Skeletal muscle tissue (tissue), 4 donors: ENCODE measurements around the gene FGF4. TPM values are rescaled to one million over a fixed set of nuclear protein-coding genes. Genes with fewer than 3 reads are reported as not detected.

Experiments used
- H3K27ac ChIP-seq: one replicate; pipeline ENCODE4 v1.7.0; 2013; ENCODE audit warnings: mild to moderate bottlenecking, low read depth, low read length, inconsistent platforms
- H3K27me3 ChIP-seq, 3 donors: one replicate each; pipeline ENCODE4 v1.7.0; 2013; ENCODE audit warnings: low read length in 3 of 3; ENCODE audit not compliant: control insufficient read depth in 3 of 3, insufficient read depth in 3 of 3
- H3K36me3 ChIP-seq, 3 donors: one replicate each; pipeline ENCODE4 v1.7.0; 2013; ENCODE audit warnings: low read length in 3 of 3; ENCODE audit not compliant: control insufficient read depth in 3 of 3, insufficient read depth in 3 of 3
- H3K4me1 ChIP-seq, 3 donors: one replicate each; pipeline ENCODE4 v1.7.0; 2013; ENCODE audit warnings: low read length in 3 of 3, mild to moderate bottlenecking in 3 of 3; ENCODE audit not compliant: control insufficient read depth in 3 of 3, insufficient read depth in 3 of 3
- H3K4me3 ChIP-seq, 3 donors: one replicate each; pipeline ENCODE4 v1.7.0; 2013; ENCODE audit warnings: low read length in 3 of 3
- H3K9ac ChIP-seq, 3 donors: one replicate each; pipeline ENCODE4 v1.7.0; 2013; ENCODE audit warnings: low read length in 3 of 3, mild to moderate bottlenecking in 3 of 3, moderate library complexity in 2 of 3, low read depth in 1 of 3
- H3K9me3 ChIP-seq, 3 donors: one replicate each; pipeline ENCODE4 v1.7.0; 2013; ENCODE audit warnings: low read length in 3 of 3; ENCODE audit not compliant: control insufficient read depth in 3 of 3
- total RNA-seq: library from RNA; depleted of rRNA; stranded (reverse); fragments of >200 nt; gene quantifications from one replicate; pipeline ENCODE4 v1.2.3, GENCODE V29; 2014
- donor health status: Osteomylitis.

FGF4 gene, protein sequence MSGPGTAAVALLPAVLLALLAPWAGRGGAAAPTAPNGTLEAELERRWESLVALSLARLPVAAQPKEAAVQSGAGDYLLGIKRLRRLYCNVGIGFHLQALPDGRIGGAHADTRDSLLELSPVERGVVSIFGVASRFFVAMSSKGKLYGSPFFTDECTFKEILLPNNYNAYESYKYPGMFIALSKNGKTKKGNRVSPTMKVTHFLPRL
- 1.6 TPM for total RNA-seq

DNA sequence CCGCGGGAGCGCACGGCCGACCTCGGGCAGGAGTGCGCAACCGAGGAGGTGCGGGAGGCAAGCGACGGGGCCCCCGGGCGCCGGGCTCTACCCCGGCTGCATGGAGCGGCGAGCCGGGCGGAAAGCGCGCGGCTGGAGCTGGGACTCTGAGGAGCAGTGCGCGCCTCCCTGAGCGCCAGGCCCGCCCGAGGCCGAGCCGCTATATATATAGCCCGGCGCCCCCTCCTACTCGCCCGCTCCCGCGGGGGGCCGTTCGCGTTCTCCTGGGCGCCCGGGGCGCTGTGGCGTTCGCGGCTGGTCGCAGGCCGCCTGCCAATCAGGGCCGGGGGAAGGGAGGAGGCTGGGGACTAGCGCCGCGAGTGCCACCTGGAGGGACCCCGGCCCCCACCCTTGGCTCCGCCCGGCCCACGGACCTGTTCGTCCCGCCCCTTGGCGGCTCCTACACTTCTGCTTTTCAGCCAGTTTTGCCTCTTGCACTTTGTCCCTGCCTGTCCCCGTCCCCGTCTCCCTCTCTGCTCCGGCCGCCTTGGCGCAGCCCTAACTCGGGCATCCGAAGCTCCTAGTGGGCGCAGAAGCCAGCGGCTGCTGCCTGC lies at the start of gene FGF4:
TSS of gene FGF4 (minus strand) at position 179 of the 593 bp plus-strand sequence. CDS start 257 bp downstream, outside the sequence.
- Histone ChIP-seq H3K27ac (no peak within 1 kb of the TSS), H3K4me1 (peaks cover 0 to 3% (median 0%) of the 10 kb centered on the region in 3 donors), H3K9me3 (no peaks in the 10 kb centered on the region), H3K36me3 (no peaks in the 10 kb centered on the region), H3K4me3 (no peak within 1 kb of the TSS), H3K27me3 (peaks cover 52 to 60% (median 56%) of the 10 kb centered on the region in 3 donors), H3K9ac (no peak within 1 kb of the TSS)

DNA sequence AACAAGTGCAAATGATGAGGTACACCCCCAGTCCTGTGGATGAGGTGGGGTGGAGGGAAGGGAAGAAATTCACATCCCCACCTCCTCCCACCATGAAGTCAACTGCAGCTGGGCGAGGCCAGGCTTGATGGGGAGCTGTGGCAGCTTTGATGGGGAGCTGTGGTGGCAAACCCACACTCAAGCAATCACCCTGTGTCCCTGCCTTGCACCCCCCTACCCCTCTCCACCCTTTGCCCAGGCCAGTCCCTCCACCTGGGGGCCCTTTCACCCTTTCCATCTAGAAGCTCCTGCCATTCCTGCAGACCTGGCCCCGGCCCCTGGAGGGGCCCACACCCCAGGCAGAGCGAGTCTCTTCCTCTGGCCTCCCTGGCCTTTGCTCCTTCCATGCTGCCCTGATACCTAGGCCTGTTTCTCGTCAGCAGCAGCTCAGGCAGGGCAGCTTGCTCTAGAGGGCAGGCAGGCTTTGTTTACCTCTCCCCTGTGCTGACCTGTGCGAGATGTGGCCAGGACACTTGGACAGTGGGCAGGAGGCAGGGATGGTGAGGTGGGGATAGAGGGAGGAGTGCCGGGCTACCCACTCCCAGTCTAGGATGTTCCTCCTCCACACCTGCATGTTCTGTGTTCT lies 48.6 kb upstream of the FGF4 start:
- H3K9me3 ChIP-seq, result peaks cover 0 to 3% (median 3%) of the 10 kb centered on the region in 3 donors
- no peaks in the 10 kb centered on the region for H3K4me1 ChIP-seq
- H3K36me3 ChIP-seq, result no peaks in the 10 kb centered on the region
- H3K27ac ChIP-seq, result no peak overlapping the region
- H3K9ac ChIP-seq, result no peak overlapping the region
- H3K4me3 ChIP-seq, result no peak overlapping the region
- H3K27me3 ChIP-seq, result peaks cover 54 to 68% (median 64%) of the 10 kb centered on the region in 3 donors

DNA sequence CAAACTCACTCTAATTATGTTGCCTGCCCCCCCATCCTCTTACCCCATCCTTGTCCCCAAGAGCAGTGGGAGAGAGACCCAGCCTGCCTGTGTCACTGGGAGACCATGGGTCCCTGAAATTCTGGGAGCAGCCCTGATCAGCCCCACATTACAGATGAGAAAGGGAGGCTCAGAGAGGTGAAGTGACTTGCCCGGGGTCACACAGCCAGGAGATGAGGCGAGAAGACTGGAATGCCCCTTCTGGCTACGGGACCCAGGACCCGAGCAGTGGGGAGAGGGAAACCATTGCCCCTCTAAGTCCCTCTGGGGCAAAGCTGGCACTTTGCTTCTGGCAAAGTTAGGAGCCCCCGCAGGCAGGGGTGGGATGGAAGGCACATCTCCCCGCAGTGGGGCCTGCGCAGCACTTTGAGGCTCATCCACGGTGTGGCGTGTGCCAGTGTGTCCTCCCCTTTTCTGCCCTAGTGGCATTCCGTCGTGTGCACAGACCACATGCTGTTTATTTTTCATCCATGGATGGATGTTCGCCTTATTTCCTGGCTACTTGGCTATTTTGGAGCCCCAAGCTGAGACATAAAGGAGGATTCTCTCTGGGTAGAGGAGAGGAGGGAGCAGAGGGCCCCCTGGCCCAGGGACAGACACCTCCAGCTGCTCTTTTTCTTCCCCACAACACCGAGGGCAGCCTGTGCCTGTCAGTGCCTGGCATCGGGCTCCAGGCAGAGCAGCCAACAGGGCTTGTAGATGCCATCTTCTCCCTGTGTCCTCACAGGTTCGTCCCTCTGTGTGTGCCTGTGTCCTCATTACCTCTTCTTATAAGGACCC lies 47.7 kb upstream of the FGF4 start:
- H3K36me3 ChIP-seq, result no peaks in the 10 kb centered on the region
- H3K27ac ChIP-seq, result no peak overlapping the region
- H3K4me1 ChIP-seq, result peaks cover 0 to under 1% (median 0%) of the 10 kb centered on the region in 3 donors
- no peak overlapping the region for H3K9ac ChIP-seq
- no peak overlapping the region for H3K4me3 ChIP-seq
- peaks cover 54 to 68% (median 67%) of the 10 kb centered on the region in 3 donors for H3K27me3 ChIP-seq
- peaks cover 0 to 3% (median 3%) of the 10 kb centered on the region in 3 donors for H3K9me3 ChIP-seq

DNA sequence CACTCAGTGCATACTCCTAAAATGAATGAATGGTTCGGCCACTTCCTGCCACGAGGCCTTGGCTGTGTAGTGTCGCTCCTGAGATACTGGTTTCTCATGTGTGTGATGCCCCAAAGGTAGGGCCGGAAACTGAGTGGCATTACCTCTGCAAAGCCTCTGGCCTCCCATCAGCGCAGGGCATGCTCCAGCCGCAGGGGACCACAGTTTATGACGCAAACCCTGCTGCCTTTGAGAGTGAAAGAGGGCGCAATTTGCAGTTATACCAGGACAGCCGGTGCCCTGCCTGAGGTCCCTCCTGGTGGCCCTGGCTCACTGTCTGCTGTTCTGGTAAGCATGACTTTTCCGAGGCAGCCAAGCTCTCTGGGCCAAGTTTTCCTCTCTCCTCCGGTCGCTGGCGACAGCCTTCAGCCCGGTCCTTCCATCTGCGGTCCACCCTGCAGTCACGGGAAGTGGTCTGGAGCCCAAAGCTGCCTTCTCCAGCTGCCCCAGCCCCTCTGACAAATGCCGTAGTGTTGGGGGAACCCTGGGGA lies 46.4 kb upstream of the FGF4 start:
- H3K9me3 ChIP-seq, result no peaks in the 10 kb centered on the region
- H3K4me1 ChIP-seq, result peaks cover 0 to 2% (median 2%) of the 10 kb centered on the region in 3 donors
- no peak overlapping the region for H3K9ac ChIP-seq
- H3K36me3 ChIP-seq, result no peaks in the 10 kb centered on the region
- H3K4me3 ChIP-seq, result no peak overlapping the region
- H3K27me3 ChIP-seq, result peaks cover 61 to 78% (median 77%) of the 10 kb centered on the region in 3 donors
- H3K27ac ChIP-seq, result no peak overlapping the region

DNA sequence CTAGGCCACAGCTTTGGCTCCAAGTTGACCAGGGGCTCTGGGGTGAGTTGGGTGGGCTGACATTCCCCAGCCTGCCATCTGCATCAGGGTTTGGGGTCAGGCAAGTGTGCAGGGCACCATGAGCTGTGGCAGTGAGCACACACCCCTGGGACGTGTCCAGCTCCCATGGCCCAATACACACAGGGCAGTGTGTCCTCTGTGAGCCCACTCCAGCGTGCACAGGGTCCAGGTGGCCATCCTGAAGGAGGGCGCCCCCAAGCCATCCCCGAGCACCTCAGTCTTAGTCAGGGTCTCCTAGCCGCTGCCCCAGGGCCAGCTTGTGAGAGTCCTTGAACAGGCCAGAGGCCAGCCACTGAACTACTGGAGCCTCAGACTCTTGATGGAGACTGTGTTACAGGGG lies 45.3 kb upstream of the FGF4 start:
- Histone ChIP-seq H3K9me3 (no peaks in the 10 kb centered on the region), H3K27ac (no peak overlapping the region), H3K4me3 (no peak overlapping the region), H3K27me3 (peaks cover 72 to 82% (median 82%) of the 10 kb centered on the region in 3 donors), H3K9ac (no peak overlapping the region), H3K36me3 (no peaks in the 10 kb centered on the region), H3K4me1 (peaks cover 0 to 2% (median 2%) of the 10 kb centered on the region in 3 donors)

DNA sequence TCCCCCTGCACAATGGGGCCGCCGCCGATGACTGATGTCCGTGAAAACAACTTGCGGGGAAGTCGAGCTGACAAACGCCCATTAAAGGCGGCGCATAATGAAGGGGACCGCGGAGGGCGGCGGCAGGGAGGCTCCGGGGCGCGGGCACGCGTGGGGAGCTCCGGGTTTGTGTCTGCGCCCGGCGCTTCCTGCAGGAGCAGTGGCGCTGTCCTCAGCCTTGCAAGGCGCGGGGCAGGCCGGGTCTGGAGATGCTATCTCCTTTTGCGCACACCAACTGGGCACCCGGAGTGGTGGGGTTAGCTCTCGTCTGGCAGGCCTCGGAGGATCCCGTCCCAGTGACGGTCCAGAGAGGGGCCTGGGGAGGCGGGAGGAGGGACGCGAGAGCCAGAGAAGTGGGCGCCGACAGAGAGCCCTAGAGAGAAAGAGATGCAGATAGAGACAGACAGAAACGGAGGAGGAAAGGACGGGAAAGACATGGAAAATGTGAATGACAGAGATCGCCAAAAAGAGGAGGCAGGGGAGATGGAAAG lies 44.5 kb upstream of the FGF4 start:
- H3K36me3 ChIP-seq, result no peaks in the 10 kb centered on the region
- no peak overlapping the region for H3K4me3 ChIP-seq
- peaks cover 79 to 83% (median 79%) of the 10 kb centered on the region in 3 donors for H3K27me3 ChIP-seq
- no peak overlapping the region for H3K27ac ChIP-seq
- no peak overlapping the region for H3K9ac ChIP-seq
- H3K4me1 ChIP-seq, result peaks cover 0 to 2% (median 2%) of the 10 kb centered on the region in 3 donors
- H3K9me3 ChIP-seq, result no peaks in the 10 kb centered on the region

DNA sequence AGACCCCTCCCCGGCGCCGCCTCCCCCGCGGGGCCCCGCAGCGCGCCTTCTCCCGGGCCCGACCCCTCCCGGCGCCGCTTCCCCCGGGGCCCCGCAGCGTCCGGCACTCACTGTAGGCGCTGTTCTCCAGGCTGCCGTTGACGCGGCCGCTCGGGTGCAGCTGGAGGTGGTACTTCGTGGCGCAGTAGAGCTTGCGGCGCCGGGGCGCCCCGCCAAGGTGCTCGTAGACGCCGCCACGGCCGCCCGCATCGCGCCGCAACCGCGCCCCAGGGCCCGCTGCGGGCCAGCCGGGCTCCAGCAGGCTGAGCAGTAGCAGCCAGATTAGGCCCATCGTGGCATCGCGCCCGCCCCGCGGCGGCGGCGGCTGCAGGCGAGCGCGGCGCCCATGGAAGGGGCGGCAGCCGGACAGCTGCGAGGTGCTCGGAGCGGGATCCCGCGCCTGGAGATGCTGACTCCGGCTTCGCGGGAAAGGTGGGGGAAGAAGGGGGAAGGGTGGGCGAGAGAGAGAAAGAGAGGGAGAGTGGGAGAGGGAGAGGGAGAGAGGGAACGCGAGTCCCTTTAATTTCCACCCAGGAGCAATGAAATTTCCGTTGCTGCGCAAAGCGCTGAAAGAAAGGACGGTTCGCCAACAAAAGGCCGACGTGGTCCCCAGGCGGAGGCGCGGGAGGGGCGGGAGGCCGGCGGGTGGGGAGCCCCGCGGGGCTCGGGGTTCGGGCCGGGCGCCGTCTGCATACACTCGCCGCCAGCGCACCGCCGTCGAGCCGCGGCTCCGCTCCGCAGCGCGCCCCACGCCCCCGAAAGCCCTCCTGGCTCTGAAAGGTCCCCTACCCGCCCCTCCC lies 43.7 kb upstream of the FGF4 start, which contains the start of gene FGF3:
TSS of gene FGF3 (minus strand) at position 814 of the 839 bp plus-strand sequence. CDS start at position 331, 483 bp downstream.
- Histone ChIP-seq H3K27ac (no peak within 1 kb of the TSS), H3K9ac (no peak within 1 kb of the TSS), H3K4me3 (no peak within 1 kb of the TSS), H3K36me3 (no peaks in the 10 kb centered on the region), H3K27me3 (peaks cover 79 to 83% (median 80%) of the 10 kb centered on the region in 3 donors), H3K4me1 (peaks cover 0 to 2% (median 2%) of the 10 kb centered on the region in 3 donors), H3K9me3 (no peaks in the 10 kb centered on the region)

DNA sequence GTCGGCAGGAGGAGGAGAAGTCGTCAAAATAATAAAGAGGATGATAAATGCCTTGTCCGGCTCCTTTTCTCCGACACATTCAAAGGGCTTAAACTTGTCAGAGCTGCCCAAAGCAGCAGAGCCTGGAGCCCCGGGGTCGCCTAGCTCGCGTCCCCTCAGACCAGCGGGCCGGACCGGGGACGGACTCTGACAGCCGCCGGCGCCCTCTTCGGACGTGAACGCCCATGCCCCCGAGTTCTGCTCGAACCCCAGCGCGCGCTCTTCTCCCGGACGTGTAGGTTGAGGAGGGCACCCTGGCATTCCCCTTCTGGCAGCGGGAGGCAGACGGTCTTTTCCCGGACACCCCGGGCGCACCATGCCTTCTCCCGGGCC lies 43.1 kb upstream of the FGF4 start:
- H3K36me3 ChIP-seq, result no peaks in the 10 kb centered on the region

More for the DNA sequence above, 43.1 kb upstream of the FGF4 start:
- Histone ChIP-seq H3K27me3 (peaks cover 76 to 80% (median 77%) of the 10 kb centered on the region in 3 donors), H3K9ac (no peak overlapping the region), H3K4me1 (peaks cover 0 to 2% (median 2%) of the 10 kb centered on the region in 3 donors), H3K4me3 (no peak overlapping the region), H3K9me3 (no peaks in the 10 kb centered on the region), H3K27ac (no peak overlapping the region)
